ENCODE measurements around the gene SLC25A21. TPM values are rescaled to one million over a fixed set of nuclear protein-coding genes. Genes with fewer than 3 reads are reported as not detected.

SLC25A21 gene
- total RNA-seq, 1 experiment from 2014 or later = 7.1 TPM

- TF ChIP-seq, protein P1, sequence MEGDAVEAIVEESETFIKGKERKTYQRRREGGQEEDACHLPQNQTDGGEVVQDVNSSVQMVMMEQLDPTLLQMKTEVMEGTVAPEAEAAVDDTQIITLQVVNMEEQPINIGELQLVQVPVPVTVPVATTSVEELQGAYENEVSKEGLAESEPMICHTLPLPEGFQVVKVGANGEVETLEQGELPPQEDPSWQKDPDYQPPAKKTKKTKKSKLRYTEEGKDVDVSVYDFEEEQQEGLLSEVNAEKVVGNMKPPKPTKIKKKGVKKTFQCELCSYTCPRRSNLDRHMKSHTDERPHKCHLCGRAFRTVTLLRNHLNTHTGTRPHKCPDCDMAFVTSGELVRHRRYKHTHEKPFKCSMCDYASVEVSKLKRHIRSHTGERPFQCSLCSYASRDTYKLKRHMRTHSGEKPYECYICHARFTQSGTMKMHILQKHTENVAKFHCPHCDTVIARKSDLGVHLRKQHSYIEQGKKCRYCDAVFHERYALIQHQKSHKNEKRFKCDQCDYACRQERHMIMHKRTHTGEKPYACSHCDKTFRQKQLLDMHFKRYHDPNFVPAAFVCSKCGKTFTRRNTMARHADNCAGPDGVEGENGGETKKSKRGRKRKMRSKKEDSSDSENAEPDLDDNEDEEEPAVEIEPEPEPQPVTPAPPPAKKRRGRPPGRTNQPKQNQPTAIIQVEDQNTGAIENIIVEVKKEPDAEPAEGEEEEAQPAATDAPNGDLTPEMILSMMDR (conservative IDR thresholded peaks at IDR 0.05) = no peak
- Histone ChIP-seq H4K91ac (ENCODE audit: insufficient read length, low read depth, low read length) (no peak overlapping the region), H3K4me1 (ENCODE audit: insufficient read depth, low read length) (no peaks in the 10 kb centered on the region), H3K56ac (ENCODE audit: insufficient read length, low read depth, low read length) (no peak overlapping the region), H2BK15ac (ENCODE audit: low read depth, low read length) (no peak overlapping the region), H3T11ph (ENCODE audit: low read length) (no peak overlapping the region), H3K9me3 (ENCODE audit: control insufficient read depth, low read depth, low read length) (no peaks in the 10 kb centered on the region), H2BK5ac (ENCODE audit: insufficient read length, low read length) (no peak overlapping the region), H2BK20ac (ENCODE audit: low read depth, low read length, poor library complexity, severe bottlenecking) (no peak overlapping the region), H3K18ac (ENCODE audit: insufficient read length, low read depth, low read length) (no peak overlapping the region), H2BK12ac (ENCODE audit: insufficient read length, low read depth, low read length) (no peak overlapping the region), H2BK120ac (ENCODE audit: low read depth, low read length, poor library complexity, severe bottlenecking) (no peak overlapping the region), H3K23ac (ENCODE audit: insufficient read length, low read depth, low read length) (no peak overlapping the region), H4K8ac (replicated peaks; ENCODE audit: insufficient read length, low read depth, low read length) (no peak overlapping the region), H2AK5ac (ENCODE audit: insufficient read length, low read length) (no peak overlapping the region), H3K79me2 (ENCODE audit: insufficient read depth, low read length) (no peaks in the 10 kb centered on the region), H3K4me2 (ENCODE audit: insufficient read depth, insufficient read length, low read length) (no peak overlapping the region), H3K27me3 (ENCODE audit: insufficient read depth, low read length) (no peaks in the 10 kb centered on the region), H3K79me1 (ENCODE audit: insufficient read depth, low read depth, low read length, poor library complexity, severe bottlenecking) (no peaks in the 10 kb centered on the region), H4K20me1 (ENCODE audit: control insufficient read depth, insufficient read depth, insufficient read length) (no peaks in the 10 kb centered on the region), H2AFZ (ENCODE audit: low read length) (no peak overlapping the region), H3K14ac (ENCODE audit: insufficient read depth, low read length) (no peak overlapping the region), H4K5ac (ENCODE audit: insufficient read length, low read depth, low read length) (no peak overlapping the region), H3K23me2 (ENCODE audit: insufficient read length, low read depth, low read length, poor library complexity, severe bottlenecking) (no peaks in the 10 kb centered on the region), H3K9ac (ENCODE audit: extremely low read depth, insufficient read length, low read length) (no peak overlapping the region), H3K27ac (ENCODE audit: insufficient read length, low read depth, low read length) (no peak overlapping the region), H3K4ac (ENCODE audit: low read depth, low read length) (no peak overlapping the region)
- no peak overlapping the region; a peak in 1 of 5 replicates for H3K4me3 Mint-ChIP-seq
- H3K9me3 Mint-ChIP-seq = no peaks in the 10 kb centered on the region
- no peaks in the 10 kb centered on the region for H3K27me3 Mint-ChIP-seq (ENCODE audit: low read depth)
- H3K27ac Mint-ChIP-seq = peak overlapping the region in 1 of 3 experiments; percentile 32; a peak in 2 of 7 replicates
- H3K4me1 Mint-ChIP-seq = peaks cover 4 to 6% of the 10 kb centered on the region in 2 experiments
- DNase-seq = no peak
- H3K36me3 Mint-ChIP-seq (ENCODE audit: insufficient read depth in 1 of 3, low read depth in 3 of 3) = no peaks in the 10 kb centered on the region
Measured at GRCh38 chr14:37145395-37145794, 27.0 kb downstream of the SLC25A21 start.

All from H9 (cell line).